A549 (cell line): Measurements from ENCODE around the gene FGF2. TPM values are rescaled to one million over a fixed set of nuclear protein-coding genes. Genes with fewer than 3 reads are reported as not detected.
A peak's percentile ranks its signal among the peaks of the same experiment; 100 is the strongest.
"Not testable (repeated sequence)": the region's sequence is repeated elsewhere in the genome, so short reads cannot be mapped to it uniquely, and the experiment has no call there.

Source experiments
- ATAC-seq, 2 experiments: fragments of 200-7000 bp in 1 of 2; fragments of >200 bp in 1 of 2; cut with Nextera tagmentation in 1 of 2; cut with Tn5 transposase in 1 of 2; 3 replicates each; pipeline versions ENCODE4 v1.8.0 to v1.9.1; 2018 to 2020; ENCODE audit warnings: mild to moderate bottlenecking in 1 of 2, moderate library complexity in 1 of 2
- CTCF ChIA-PET: fragments of 300-600 bp; sonication (Branson Sonifier 250); formaldehyde crosslinking; extraction: SDS; loops from one replicate; lab custom pipeline; 2021; ENCODE audit warnings: antibody characterized with exemption, inconsistent platforms; lab: Yijun Ruan, JAX
- POLR2A ChIA-PET: fragments of 350-600 bp; formaldehyde crosslinking; extraction: SDS; loops from one replicate; lab custom pipeline; 2021; ENCODE audit warnings: antibody characterized with exemption, inconsistent platforms; lab: Yijun Ruan, JAX
- DNase-seq, 2 experiments: peaks; one replicate each; pipeline versions ENCODE4 v3.0.0 to v3.0.0-alpha.2; 2011 to 2016; ENCODE audit warnings: low read depth in 1 of 2, low spot score in 1 of 2
- FAIRE-seq: peaks from 2 replicates; lab custom pipeline; 2011; peaks lifted over from hg19 to GRCh38; lab: Jason Lieb, UNC
- H3K27ac ChIP-seq, 2 experiments: fragments of >200 bp; sonication (Bioruptor Twin); formaldehyde crosslinking; 3 replicates each; pipeline ENCODE4 v1.5.1; 2016 to 2017
- H3K4me1 ChIP-seq: fragments of >200 bp; sonication (Bioruptor Twin); formaldehyde crosslinking; 3 replicates; pipeline ENCODE4 v1.6.1; 2016
- H3K4me2 ChIP-seq: fragments of >200 bp; sonication (Bioruptor Twin); formaldehyde crosslinking; 3 replicates; pipeline ENCODE4 v1.6.1; 2016
- H3K4me3 ChIP-seq: fragments of >200 bp; sonication (Bioruptor Twin); formaldehyde crosslinking; 3 replicates; pipeline ENCODE4 v1.5.1; 2016
- H3K9me3 ChIP-seq: fragments of >200 bp; sonication (Bioruptor Twin); formaldehyde crosslinking; 3 replicates; pipeline ENCODE4 v1.6.1; 2016
- BHLHE40 ChIP-seq: IDR thresholded peaks from 2 replicates; pipeline ENCODE4 v1.6.1; 2012; ENCODE audit warnings: low read depth, low read length, inconsistent platforms
- CBX2 ChIP-seq: fragments of 200-600 bp; sonication (generic); IDR thresholded peaks from 2 replicates; pipeline ENCODE4 v1.6.1; 2016; ENCODE audit warnings: low read depth, mild to moderate bottlenecking, borderline replicate concordance
- CBX8 ChIP-seq: fragments of 200-600 bp; sonication (generic); IDR thresholded peaks from 2 replicates; pipeline ENCODE4 v1.6.1; 2016
- CHD4 ChIP-seq: fragments of 200-600 bp; sonication (generic); IDR thresholded peaks from 2 replicates; pipeline ENCODE4 v1.6.1; 2016; ENCODE audit warnings: antibody characterized with exemption, mild to moderate bottlenecking, borderline replicate concordance
- EHF ChIP-seq: fragments of 250-450 bp; sonication (Bioruptor Pico); IDR thresholded peaks from 2 replicates; pipeline ENCODE4 v1.5.0; 2020; ENCODE audit warnings: mild to moderate bottlenecking
- ESRRA ChIP-seq: fragments of 150-350 bp; IDR thresholded peaks from 2 replicates; pipeline ENCODE4 v1.6.1; 2014; ENCODE audit warnings: mild to moderate bottlenecking, low read length, borderline replicate concordance
- FOXS1 ChIP-seq: fragments of 250-450 bp; sonication (Bioruptor Pico); IDR thresholded peaks from 2 replicates; pipeline ENCODE4 v1.5.0; 2020; ENCODE audit warnings: mild to moderate bottlenecking, moderate library complexity
- HDAC2 ChIP-seq: fragments of 200-600 bp; sonication (generic); IDR thresholded peaks from 2 replicates; pipeline ENCODE4 v1.6.1; 2016
- HOXA7 ChIP-seq: fragments of 250-450 bp; sonication (Bioruptor Pico); IDR thresholded peaks from 2 replicates; pipeline ENCODE4 v1.5.0; 2020; ENCODE audit warnings: mild to moderate bottlenecking, moderate library complexity
- NFE2L2 ChIP-seq: fragments of 150-350 bp; conservative IDR thresholded peaks from 2 replicates; pipeline ENCODE4 v1.6.1; 2014; ENCODE audit warnings: low read length
- NPAS2 ChIP-seq: fragments of 250-450 bp; sonication (Bioruptor Pico); IDR thresholded peaks from 2 replicates; pipeline ENCODE4 v1.8.0; 2022; ENCODE audit warnings: mild to moderate bottlenecking, moderate library complexity, borderline replicate concordance
- POLR2A ChIP-seq: IDR thresholded peaks from 2 replicates; pipeline ENCODE4 v1.6.1; 2012; ENCODE audit warnings: mild to moderate bottlenecking, low read length
- RCOR1 ChIP-seq: fragments of 150-350 bp; IDR thresholded peaks from 2 replicates; pipeline ENCODE4 v1.6.1; 2014; ENCODE audit warnings: antibody characterized with exemption, low read length, low read depth
- TFCP2L1 ChIP-seq: fragments of 250-450 bp; sonication (Bioruptor Pico); IDR thresholded peaks from 2 replicates; pipeline ENCODE4 v1.5.0; 2021; ENCODE audit warnings: mild to moderate bottlenecking
- USF2 ChIP-seq: fragments of 450-650 bp; IDR thresholded peaks from 2 replicates; pipeline ENCODE4 v1.6.1; 2014; ENCODE audit warnings: antibody characterized with exemption
- ZFP36 ChIP-seq: fragments of 450-650 bp; IDR thresholded peaks from 2 replicates; pipeline ENCODE4 v1.6.1; 2014; ENCODE audit warnings: borderline replicate concordance; ENCODE audit not compliant: partially characterized antibody
- ZSCAN20 ChIP-seq: fragments of 250-450 bp; sonication (Bioruptor Pico); IDR thresholded peaks from 2 replicates; pipeline ENCODE4 v1.8.0; 2022; ENCODE audit warnings: mild to moderate bottlenecking, moderate library complexity
- WGBS: methylation state at CpG from one replicate; pipeline ENCODE4 v1.1.6; 2017; ENCODE audit errors: missing lambda C conversion rate; 5-methylcytosine and 5-hydroxymethylcytosine counted together
- polyA plus RNA-seq, 4 experiments: library from polyadenylated mRNA; depleted of rRNA in 3 of 4; stranded (reverse); fragments of >200 nt; fragmentation: RNase III in 1 of 4; extraction: RNeasy Plus Mini Kit Qiagen cat#74134 plus additional on column Dnase treatment in 1 of 4; gene quantifications; 2 replicates in 3 of 4; 3 replicates in 1 of 4; pipeline ENCODE4 v1.2.3, GENCODE V29; 2011 to 2017
- TF ChIP-seq, protein P1 (sequence below): IDR thresholded peaks from 2 replicates; pipeline ENCODE4 v1.6.1; 2012; ENCODE audit warnings: low read depth, borderline replicate concordance
- TF ChIP-seq, protein P2 (sequence below): fragments of 200-600 bp; sonication (generic); IDR thresholded peaks from 2 replicates; pipeline ENCODE4 v1.6.1; 2016; ENCODE audit warnings: antibody characterized with exemption, mild to moderate bottlenecking, moderate library complexity

FGF2 gene
- polyA plus RNA-seq, 2 of the 4 experiments (the other 2 are of a cell fraction): 35.1 to 45.2 TPM

GRCh38 chr4:122810669-122811068 lies 16.0 kb upstream of the FGF2 start:
- Histone ChIP-seq H3K9me3 (no peaks in the 10 kb centered on the region), H3K4me1 (peaks cover 6% of the 10 kb centered on the region; the same call in 2 of the 3 replicates), H3K4me2 (peak overlapping the region; percentile 14; the same call in 1 of the 3 replicates), H3K4me3 (no peak overlapping the region), H3K27ac (peak overlapping the region in 1 of 2 experiments; percentile 21; a peak in 1 of 6 replicates)
- no peak for FAIRE-seq
- CTCF ChIA-PET: interaction anchor here (1.2 kb wide), 1 partner anchor 16 kb away, joined by 3 read pairs; no protein-coding TSS in a partner anchor
- ATAC-seq: no peak; a peak in 1 of 6 replicates
- WGBS: 88% methylated on average over 1 of the region's 1 CpG
- POLR2A ChIA-PET: no interaction called here
- TF ChIP-seq FOXS1: no peak
- no peak for TF ChIP-seq NFE2L2
- TF ChIP-seq CHD4: no peak
- TF ChIP-seq, protein P1, sequence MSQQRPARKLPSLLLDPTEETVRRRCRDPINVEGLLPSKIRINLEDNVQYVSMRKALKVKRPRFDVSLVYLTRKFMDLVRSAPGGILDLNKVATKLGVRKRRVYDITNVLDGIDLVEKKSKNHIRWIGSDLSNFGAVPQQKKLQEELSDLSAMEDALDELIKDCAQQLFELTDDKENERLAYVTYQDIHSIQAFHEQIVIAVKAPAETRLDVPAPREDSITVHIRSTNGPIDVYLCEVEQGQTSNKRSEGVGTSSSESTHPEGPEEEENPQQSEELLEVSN: no peak
- TF ChIP-seq POLR2A: no peak
- TF ChIP-seq CBX2: no peak
- no peak for TF ChIP-seq RCOR1
- TF ChIP-seq, protein P2, sequence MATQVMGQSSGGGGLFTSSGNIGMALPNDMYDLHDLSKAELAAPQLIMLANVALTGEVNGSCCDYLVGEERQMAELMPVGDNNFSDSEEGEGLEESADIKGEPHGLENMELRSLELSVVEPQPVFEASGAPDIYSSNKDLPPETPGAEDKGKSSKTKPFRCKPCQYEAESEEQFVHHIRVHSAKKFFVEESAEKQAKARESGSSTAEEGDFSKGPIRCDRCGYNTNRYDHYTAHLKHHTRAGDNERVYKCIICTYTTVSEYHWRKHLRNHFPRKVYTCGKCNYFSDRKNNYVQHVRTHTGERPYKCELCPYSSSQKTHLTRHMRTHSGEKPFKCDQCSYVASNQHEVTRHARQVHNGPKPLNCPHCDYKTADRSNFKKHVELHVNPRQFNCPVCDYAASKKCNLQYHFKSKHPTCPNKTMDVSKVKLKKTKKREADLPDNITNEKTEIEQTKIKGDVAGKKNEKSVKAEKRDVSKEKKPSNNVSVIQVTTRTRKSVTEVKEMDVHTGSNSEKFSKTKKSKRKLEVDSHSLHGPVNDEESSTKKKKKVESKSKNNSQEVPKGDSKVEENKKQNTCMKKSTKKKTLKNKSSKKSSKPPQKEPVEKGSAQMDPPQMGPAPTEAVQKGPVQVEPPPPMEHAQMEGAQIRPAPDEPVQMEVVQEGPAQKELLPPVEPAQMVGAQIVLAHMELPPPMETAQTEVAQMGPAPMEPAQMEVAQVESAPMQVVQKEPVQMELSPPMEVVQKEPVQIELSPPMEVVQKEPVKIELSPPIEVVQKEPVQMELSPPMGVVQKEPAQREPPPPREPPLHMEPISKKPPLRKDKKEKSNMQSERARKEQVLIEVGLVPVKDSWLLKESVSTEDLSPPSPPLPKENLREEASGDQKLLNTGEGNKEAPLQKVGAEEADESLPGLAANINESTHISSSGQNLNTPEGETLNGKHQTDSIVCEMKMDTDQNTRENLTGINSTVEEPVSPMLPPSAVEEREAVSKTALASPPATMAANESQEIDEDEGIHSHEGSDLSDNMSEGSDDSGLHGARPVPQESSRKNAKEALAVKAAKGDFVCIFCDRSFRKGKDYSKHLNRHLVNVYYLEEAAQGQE: no peak
- TF ChIP-seq ZFP36: no peak
- no peak for TF ChIP-seq BHLHE40
- no peak for TF ChIP-seq HDAC2
- TF ChIP-seq EHF (CRISPR knock-in tag): no peak
- TF ChIP-seq NPAS2 (CRISPR knock-in tag): no peak
- no peak for TF ChIP-seq ZSCAN20 (CRISPR knock-in tag)
- no peak for DNase-seq

GRCh38 chr4:122811781-122812180 lies 14.8 kb upstream of the FGF2 start:
- H3K4me1 ChIP-seq, FAIRE-seq, H3K9me3 ChIP-seq, POLR2A ChIA-PET, H3K4me2 ChIP-seq, CTCF ChIA-PET, H3K4me3 ChIP-seq, ATAC-seq, DNase-seq, H3K27ac ChIP-seq: not testable (repeated sequence)
- 98% methylated on average over 8 of the region's 32 CpGs for WGBS

DNA sequence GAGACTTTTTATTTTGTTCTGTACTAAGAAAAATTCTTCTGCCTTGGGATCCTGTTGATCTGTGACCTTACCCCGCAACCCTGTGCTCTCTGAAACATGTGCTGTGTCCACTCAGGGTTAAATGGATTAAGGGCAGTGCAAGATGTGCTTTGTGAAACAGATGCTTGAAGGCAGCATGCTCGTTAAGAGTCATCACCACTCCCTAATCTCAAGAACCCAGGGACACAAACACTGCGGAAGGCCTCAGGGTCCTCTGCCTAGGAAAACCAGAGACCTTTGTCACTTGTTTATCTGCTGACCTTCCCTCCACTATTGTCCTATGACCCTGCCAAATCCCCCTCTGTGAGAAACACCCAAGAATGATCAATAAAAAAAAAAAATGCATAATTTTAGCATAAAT lies 13.8 kb upstream of the FGF2 start:
- ATAC-seq, FAIRE-seq, POLR2A ChIA-PET, H3K9me3 ChIP-seq, CTCF ChIA-PET, DNase-seq, H3K4me2 ChIP-seq, H3K27ac ChIP-seq, H3K4me3 ChIP-seq: not testable (repeated sequence)
- WGBS: 80% methylated on average over 3 of the region's 3 CpGs
- H3K4me1 ChIP-seq: peaks cover 10% of the 10 kb centered on the region; the same call in 2 of the 3 replicates

GRCh38 chr4:122814426-122814825 lies 12.2 kb upstream of the FGF2 start:
- Histone ChIP-seq H3K9me3 (no peaks in the 10 kb centered on the region), H3K4me2 (no peak overlapping the region), H3K27ac (no peak overlapping the region), H3K4me1 (peaks cover 11% of the 10 kb centered on the region), H3K4me3 (no peak overlapping the region)
- ATAC-seq: no peak
- WGBS: 86% methylated on average over 2 of the region's 2 CpGs
- no peak for FAIRE-seq
- no peak for TF ChIP-seq HOXA7 (CRISPR knock-in tag)
- no peak for TF ChIP-seq ESRRA
- TF ChIP-seq TFCP2L1 (CRISPR knock-in tag): no peak
- no peak for TF ChIP-seq USF2
- TF ChIP-seq CBX8: no peak
- no peak for DNase-seq
- POLR2A ChIA-PET: no interaction called here
- CTCF ChIA-PET: interaction anchor here (1.6 kb wide), 1 partner anchor 56 kb away, joined by 3 read pairs; no protein-coding TSS in a partner anchor
